GM19324 (cell line): Measurements from ENCODE around the gene RBBP8NL.
A peak's percentile ranks its signal among the peaks of the same experiment; 100 is the strongest.

ENCODE experiments used
- ATAC-seq: cut with Tn5 transposase; IDR thresholded peaks from one replicate; pipeline ENCODE4 v1.9.1; 2021; ENCODE audit warnings: mild to moderate bottlenecking, moderate library complexity; ENCODE audit not compliant: unreplicated experiment, low FRiP score

The RBBP8NL gene

DNA sequence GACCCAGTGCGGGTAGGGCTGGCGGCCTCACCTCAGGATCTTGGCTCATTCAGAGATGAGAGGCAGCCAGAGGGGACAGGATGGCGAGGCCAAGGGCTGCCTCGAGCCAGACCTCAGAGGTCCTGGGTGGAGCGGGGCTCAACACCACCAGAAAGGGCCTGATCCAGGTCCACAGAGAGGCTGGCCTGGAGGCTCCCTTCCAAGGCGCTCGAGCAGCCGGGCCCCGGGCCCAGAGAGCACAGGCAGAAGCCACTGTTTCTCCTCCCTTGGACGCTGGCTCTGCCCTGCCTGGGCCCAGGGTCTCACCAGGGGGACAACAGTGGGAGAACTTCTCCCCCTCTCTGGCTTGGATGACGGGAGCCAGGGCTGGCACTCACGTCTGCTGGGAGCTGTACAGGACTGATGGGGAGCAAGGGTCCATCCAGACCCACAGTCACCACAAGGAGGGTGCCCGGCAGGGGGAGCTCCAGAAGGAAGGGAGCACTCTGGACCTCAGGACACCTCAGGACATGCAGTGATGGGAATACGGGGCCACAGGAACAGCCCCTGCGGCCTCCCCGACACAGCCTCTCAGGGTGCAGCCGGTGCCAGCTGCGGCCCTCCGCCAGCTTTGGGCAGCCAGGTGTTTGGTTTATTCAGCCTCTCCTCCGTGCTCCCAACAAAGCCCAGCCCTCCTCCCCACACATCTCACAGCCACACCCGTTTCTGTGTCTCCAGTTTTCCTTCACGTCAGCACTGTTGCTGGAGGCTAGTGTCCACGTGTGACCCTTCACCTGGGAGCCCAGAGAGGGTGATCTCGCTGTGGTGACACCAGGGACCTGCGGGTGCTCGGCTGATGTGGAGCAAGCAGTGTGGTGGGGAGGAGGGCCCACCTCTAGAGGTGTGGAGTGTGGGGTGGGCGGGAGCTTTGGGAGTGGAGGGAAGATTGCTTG is 31.8 kb downstream of the RBBP8NL start:
- no peak for ATAC-seq

DNA sequence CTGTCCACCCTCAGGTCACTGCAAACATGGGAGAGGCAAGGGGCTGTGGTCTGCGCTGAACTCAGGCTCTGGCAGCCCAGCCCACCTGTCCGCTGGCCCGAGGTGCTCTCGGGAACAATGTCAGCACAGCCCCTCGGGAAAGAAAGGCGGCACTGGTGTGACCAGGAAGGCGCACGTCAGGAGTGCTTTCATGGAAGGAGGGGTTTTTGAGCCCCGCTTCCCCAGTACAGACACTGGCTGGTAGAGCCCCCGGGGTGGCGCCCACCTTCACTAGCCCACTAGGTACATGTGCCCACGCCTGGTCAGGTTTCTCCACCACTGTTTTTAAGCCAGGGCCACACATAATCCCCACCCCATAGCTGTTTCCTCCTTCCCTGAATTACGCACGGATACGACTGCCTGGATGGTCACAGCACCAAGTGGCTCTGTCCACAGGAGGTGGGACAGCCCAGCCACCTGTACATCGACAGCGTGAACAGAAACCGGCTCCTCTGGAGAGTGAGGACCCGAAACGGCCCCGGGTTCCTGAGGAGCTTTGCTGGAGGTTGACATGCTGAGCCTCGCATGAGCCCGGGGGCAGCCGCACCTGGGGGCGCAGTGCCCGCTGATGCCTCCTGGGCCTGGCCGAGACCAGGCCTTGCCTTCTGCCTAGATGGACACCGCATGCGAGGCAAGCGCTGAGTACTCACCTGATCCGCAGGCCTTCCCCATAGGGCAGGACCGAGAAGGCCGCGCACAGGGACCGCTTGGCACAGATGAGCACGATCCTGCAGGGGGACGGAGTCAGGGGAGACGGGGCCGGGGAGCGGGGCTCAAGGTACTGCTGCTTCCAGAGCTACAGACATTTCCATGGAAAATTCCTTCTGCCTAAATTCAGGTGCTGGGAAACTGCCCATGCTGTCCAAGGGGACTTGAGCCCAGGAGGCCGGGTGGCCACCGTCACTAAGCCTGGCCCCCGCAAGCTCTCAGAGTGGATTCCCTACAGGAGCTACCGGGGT is 32.8 kb downstream of the RBBP8NL start:
- no peak for ATAC-seq

DNA sequence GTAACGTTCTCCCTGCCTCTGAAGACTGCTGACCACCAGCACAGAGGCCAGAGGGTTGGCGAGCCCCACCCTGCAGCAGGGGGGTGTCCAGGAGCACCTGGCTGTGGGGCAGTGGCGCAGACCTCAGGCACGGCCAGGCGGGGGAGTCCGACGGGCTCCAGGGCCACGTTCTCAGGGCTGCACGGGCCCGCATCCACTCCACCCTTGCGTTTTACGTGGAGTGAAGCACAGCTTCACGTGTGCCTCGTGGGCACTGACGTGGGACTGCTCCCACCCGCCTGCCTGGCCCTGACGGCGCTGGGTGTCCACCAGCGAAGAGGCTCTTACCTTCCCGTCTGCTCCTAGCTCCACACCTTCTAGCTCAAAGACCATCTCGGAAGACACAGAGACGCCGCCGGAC is 33.5 kb downstream of the RBBP8NL start:
- no peak for ATAC-seq

DNA sequence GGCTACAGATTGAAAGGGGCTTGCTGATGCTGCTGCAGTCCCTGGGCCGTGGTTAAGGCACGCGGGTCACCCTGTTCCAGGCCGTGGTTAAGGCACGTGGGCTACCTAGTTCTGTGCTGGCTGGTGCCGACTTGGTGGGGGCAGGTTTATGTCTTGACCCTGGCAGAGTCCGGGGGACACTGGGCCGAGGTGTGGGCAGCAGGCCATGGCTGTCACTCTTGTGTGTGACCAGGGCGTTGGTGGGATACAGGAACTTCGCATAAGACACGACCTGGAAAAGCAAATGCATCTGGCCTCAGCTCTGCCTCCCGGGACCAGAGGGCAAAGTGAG is 34.0 kb downstream of the RBBP8NL start:
- ATAC-seq: no peak

DNA sequence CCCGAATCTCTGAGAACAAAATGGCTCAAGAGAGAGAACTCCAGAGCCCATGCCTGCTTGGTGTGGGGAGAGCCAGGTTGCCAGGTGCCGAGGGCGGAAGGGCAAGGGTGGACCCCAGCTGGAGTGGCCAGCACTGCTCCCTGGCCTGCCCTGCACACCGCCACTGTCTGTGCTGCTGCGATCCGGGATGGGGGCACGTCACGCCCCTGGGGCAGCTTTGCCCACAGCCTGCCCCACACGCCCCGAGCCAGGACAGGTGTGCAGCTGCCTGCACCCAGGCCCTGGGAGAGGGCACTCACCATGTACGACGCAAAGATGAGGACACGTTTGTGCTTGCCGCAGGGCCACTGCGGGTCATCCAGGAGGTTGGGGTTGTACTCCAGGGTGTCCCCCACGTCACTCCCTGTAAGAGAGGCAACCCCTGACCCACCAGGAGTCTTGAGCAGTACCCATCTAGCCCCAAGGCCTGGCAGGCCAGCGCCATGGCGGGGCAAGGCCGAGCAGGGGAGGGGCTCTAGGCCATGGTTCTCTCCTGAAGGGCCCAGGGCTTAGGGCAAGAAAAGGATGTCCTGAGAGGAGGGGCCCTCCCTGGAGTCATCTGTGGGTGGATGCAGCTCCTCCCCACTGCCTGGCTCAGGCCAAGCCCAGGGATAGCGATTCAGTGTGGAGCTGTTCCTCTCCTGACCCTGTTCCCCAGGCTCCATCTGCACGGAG is 34.6 kb downstream of the RBBP8NL start:
- no peak for ATAC-seq

DNA sequence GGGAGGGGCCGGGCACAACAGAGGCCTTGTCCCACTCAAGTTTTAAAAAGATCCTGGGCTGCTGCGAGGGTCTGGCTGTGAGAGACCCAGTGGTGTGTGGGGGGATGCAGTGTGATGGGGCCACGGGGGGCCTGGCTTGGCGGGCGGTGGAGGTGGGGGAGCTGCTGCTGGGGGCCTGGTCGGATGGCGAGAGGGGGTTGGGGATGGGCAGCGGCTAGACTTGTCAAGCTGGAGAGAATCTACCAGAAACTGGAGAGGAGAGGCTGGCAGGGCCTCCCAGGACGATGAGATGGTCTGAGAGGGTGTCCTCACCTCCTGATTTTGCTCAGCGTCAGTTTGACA is 35.3 kb downstream of the RBBP8NL start:
- no peak for ATAC-seq

DNA sequence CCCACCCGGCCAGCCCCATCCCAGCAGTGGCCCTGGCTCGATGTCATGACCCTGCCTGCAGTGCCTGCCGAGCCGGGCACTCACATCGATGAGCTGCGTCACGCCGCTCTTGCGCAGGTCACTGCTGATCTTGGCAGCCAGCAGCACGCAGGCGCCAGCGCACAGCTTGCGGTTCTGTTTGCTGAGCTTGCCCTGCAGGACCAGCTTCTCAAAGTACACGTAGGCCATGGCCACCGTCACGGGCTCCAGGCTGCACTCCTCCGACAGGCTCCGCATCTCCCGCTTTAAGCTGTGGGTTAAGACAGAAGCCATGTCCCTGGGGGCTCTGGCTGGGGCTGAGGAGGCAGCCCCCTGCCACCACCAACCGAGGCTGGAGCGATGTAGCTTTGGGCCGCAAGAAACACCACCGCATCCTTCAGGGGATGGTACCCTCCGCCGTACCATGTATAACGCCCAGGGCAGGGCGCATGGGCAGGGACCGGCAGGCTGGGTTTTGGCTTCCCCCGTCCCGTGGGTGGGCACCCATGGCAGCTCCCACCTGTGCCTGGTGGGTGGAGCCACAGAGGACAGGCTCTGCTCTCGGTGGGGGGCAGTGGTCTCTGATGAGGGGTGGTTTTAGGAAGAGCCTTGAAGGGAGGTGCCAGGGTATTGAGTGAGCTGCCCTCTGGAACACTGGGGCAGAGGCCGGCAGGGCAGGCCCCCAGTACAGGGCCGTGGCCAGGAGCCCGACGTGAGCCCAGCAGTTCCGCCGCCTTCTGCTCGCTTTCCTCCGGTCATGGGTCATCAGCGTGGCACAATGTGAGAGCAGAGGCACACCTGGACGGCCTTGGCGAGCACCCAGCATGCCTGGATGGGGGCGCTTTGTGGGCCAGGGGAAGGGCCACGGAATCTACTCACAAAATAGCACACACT is 35.9 kb downstream of the RBBP8NL start:
- ATAC-seq: no peak

DNA sequence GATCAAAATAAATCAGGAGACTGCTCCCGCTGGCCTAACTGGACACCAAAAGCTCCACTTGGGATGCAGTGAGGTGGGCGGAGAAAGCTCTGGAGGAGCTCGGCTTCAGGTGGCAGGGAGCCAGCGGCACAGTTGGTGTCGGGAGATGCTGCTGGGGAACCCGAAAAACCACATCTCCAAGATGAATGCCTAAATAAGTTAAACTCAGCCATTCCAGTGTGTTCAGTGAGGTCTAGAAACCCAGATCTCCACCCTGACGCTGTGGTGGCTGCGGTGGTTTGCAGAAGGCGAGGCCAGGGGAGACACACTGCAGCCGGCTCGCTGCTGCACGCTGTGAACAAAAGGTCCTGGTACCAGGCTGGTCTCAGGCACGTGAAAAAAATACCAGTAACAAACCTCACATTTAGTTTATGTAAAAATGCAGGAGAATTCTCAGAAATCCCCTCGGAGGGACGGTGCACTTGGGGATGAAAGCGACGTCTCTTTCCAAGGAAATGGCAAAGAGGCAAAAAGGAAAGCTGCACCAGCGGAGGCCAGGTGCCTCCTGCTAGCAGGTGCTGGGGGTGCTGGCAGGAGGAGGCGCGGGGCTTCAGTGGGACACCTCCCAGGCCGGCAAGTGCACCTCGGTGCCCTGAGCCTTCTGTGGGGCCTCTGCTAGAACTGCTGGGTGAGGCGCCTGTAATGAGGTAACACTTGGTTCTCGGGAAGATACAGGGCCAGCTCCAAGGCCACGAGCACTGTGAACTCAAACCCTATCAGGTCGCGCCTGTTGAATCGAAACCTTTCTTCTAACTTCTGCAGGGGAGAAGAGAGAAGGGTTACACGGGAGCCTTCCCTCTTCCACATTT is 36.8 kb downstream of the RBBP8NL start:
- no peak for ATAC-seq

DNA sequence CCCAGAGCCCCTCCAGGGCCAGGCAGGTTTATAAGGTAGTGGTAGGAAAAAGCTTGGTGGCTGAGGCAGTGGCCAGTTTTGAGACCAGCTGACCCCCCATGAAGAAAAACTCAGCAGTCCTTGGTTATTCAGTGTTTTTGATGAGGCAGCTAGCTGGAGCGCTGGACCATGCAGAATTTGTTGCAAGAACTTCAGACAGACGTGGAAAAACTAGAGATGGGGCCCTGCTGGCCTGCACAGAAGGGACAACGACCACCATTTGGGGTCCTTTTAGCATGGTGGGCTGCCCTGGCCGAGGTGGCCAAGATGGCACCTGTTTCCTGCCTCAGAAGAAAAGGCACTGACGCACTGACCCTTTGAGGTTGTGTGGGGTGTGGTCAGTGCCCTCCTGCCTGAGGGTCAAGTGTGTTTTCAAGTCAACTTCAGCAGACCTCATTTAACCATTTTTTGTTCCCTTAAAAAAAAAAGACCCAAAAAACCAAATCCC is 37.7 kb downstream of the RBBP8NL start:
- no peak for ATAC-seq

DNA sequence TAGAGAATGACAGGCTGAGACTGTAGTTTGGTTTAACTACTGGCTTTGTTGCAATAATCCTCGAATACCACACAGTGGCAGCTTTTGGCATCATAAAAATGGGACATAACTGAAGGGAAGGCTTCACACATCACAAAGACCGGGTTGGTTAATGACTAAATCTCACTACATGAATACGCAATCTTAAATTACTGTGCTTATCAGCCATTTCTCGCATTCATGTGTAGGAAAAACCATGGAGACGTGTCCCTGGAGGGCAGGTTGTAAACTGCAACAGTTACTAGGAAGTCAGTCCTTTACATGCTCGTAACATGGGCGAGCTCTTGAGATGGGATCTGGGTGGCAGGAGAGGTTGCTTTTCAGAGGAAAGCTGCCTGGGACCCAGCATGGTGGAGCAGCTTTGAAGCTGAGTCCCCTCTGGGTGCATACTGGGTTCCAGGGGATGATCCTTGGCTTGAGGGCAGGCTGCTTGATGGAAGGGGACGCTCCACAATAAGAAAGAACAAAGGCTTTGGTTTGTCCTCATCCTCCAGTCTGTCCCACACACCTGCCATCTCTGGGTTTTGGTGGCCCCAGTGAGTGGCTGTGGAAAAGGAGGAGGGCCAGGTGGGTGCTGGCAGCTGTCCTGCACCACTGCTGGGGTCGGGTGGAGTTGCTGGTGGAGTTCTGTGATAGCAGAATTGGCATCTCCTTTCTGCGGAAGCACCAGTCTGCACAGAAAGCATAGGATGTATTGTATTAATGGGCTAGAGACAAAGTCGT is 38.3 kb downstream of the RBBP8NL start:
- no peak for ATAC-seq

DNA sequence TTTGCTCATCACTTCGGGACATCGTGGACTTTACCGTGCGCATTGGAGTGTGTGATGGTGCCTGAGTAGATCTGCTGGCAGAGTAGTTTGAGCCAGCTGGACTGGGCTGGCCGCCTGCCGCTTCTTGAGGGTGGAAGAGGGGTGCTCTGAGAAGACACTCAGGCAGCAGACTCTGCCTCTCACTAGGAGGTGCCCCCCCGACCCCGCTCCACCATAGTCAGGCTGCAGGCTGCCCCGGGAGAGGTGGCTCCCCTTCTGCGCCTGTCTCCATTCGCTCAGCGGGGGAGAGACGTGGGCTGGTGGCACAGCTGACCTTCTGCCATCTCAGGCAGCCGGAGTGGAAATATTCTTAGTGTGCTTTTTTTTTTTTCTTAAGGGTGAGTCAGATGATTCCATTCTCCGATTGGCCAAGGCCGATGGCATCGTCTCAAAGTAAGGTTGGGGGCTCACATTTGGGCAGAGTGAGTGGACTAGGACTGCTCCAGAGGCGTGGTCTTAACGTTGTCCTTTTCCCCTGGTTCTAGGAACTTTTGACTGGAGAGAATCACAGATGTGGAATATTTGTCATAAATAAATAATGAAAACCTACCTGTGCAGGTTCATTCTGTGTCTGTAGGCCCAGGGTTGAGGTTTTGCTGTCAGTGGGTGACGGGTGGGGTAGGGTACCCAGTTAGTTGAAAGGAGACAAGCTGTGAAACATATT is 39.3 kb downstream of the RBBP8NL start:
- no peak for ATAC-seq

DNA sequence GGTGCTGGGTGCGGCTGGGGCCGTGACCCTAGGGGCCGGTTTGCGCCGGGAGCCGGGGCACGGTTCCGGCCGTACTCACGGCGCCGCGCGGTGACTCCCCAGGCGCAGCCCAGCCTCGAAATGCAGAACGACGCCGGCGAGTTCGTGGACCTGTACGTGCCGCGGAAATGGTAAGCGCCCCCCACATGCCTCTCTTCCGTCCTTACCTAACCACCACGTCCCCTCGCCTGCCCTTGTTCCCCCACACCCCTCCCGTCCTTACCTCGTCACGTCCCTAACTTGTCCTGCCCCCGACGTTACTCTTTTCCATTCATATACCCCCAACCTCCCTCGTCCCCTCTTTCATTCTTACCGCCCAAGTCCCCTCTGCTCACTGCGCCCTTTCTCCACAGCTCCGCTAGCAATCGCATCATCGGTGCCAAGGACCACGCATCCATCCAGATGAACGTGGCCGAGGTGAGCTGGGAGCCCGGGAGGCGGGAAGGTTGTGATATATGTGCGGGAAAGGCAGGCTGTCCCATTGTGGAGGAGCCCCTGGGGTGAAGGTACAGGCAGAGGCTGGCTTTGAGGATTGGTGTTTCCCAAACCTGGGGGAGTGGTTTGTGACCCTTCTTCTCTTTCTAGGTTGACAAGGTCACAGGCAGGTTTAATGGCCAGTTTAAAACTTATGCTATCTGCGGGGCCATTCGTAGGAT is 40.0 kb downstream of the RBBP8NL start:
- ATAC-seq: no peak

DNA sequence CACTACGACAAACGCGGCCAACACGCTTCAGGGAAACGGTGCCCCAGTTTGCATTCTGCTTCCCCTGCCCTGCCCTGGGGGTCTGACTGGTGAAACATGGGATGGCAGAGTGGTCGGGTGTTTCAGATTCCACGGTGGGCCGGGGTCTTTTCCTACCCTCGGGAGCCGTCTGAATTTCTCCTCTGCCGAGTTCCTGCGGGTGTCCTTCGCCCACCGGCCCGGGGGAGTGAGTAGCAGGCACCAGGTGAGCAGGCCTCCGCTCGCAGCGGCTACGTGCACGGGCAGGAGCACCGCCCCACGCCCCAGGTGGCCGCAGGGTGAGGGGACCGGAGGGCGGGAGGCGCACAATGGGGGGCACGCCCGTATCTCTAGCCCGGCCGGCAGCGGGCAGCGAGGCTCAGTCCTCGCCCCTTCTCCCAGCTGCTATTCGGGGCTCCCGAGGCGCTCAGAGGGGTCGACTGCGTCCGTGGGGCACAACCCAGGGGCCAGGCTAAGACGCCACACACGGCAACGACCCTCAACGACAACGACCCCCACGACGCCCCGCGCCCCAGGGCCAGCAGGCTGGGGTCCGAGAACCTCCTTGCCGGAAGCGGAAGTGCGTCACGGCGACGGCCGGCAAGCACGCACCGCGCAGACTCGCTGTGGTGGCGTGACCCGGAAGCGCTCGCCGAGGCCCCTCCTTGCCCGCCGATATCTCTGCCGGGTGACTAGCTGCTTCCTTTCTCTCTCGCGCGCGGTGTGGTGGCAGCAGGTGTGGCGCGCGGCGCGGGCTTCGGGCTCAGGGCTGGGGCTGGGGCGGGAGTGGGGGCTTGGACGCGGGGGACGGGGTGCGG is 40.7 kb downstream of the RBBP8NL start, which contains the start of gene RPS21:
Gene RPS21 (plus strand): TSS at position 721 of the 836 bp plus-strand sequence. CDS start 236 bp downstream, outside the sequence.
- peak; percentile 81 for ATAC-seq

DNA sequence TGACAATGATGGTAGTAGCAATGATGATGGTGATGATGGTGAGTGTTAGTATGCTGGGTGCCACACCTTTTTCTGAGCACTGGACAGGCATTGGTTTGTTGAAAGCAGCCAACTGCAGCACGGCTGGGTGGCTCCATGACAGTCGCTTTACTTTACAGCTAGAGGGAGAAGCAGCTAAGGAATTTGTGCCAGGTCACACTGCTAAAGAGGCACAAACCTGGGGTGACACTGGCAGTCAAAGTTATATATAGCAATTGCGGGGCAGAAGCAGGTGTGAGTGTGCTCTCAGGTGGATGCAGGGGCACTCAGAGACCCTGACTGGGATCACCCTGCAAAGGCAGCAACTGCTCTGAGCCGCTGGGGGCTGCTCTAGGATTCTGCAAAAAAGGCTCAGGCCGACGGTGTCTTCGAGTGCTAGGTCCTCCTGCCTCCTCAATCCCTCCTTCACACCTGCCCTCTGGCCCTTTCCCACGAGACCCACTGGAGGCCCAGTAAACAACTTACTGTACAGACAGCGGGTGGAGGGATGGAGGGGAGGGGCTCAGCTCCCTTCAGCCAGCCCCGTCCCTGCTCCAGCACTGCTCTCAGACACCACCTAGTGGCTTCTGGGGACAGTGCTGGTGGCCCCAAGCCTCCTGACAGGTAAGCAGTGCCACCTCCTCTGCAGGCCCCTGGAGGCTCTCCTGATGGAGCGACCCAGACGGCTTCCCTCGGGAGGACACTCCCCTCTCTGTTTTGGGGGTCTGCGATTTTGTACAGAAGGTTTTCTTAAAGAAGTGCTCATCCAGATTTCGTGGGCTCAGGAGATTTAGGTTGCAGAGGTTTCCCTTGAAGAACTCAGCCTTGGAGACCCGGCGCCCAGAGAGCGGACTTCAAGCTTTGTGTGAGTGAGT is 44.8 kb downstream of the RBBP8NL start:
- ATAC-seq: peak; percentile 59

DNA sequence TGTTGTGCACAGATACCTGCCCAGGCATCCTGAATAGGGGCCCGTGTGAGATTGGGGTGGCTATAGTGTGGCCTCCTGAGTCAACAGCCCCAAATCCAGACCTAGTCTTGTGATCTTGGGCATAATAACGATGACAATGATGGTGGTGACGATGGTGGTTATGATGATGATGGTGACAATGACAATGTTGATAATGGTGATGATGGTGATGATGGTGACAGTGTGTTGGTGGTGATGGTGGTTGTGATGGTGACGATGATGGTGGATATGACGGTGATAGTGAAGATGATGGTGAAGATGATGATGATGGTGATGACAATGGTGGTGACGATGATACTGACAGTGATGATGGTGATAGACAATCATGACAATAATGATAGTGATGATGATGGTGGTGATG is 45.5 kb downstream of the RBBP8NL start:
- no peak for ATAC-seq
